SH-SY5Y (cell line): ENCODE measurements around the gene GORAB.

Experiments used
- GATA2 ChIP-seq: IDR thresholded peaks from 2 replicates; pipeline ENCODE4 v1.6.1; 2011; ENCODE audit warnings: mild to moderate bottlenecking, low read depth, low read length
- GATA3 ChIP-seq: IDR thresholded peaks from 2 replicates; pipeline ENCODE4 v1.6.1; 2011; ENCODE audit warnings: low read depth, mild to moderate bottlenecking, low read length, moderate library complexity

DNA sequence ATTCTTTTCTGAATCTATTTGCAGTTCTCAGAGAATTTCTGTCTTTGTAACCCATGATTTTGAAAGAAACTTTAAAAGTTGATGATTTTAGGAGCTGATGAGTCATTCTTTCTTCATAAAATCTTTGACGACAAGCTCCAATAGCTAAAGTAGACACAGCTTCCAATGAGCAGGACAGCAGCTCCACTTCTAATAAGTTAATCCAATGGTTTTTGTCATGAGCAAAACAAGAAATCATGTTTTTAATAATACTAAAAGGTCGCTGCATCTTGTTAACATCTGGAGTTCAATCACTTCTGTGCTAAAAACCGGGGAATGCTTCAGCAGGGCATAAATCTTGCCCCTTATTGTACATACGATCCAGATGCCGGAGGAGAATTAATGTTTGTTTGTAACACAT is 48.9 kb upstream of the GORAB start:
- TF ChIP-seq GATA2 (no peak), GATA3 (no peak)
